CD14-positive monocyte (primary cell): ENCODE measurements around the gene AMOTL2. TPM values are rescaled to one million over a fixed set of nuclear protein-coding genes. Genes with fewer than 3 reads are reported as not detected.
A peak's percentile ranks its signal among the peaks of the same experiment; 100 is the strongest.

ENCODE experiments used
- DNase-seq, 3 donors: peaks; one replicate each; pipeline ENCODE4 v3.0.0-alpha.2; 2011 to 2022
- H2AFZ ChIP-seq: 2 replicates; pipeline ENCODE4 v1.6.0; 2012; ENCODE audit warnings: mild to moderate bottlenecking, low read depth, low read length, inconsistent platforms; ENCODE audit not compliant: insufficient read depth, poor library complexity, severe bottlenecking
- H3K27ac ChIP-seq, 2 donors: 1 replicate in 1 of 2; 2 replicates in 1 of 2; pipeline ENCODE4 v1.5.1; 2012 to 2013; ENCODE audit warnings: low read length in 2 of 2, control low read depth in 1 of 2, inconsistent platforms in 1 of 2, low read depth in 1 of 2, mild to moderate bottlenecking in 1 of 2
- H3K27me3 ChIP-seq, 2 donors: one replicate each; pipeline versions ENCODE4 v1.6.0 to v1.6.1; 2011 to 2013; ENCODE audit warnings: low read length in 2 of 2; ENCODE audit not compliant: control insufficient read depth in 2 of 2, insufficient read depth in 2 of 2
- H3K36me3 ChIP-seq, 2 donors: replicated peaks in 1 of 2; 1 replicate in 1 of 2; 2 replicates in 1 of 2; pipeline versions ENCODE4 v1.5.1 to v1.6.1; 2012 to 2013; ENCODE audit warnings: low read length in 2 of 2, control low read depth in 1 of 2, inconsistent platforms in 1 of 2, mild to moderate bottlenecking in 1 of 2; ENCODE audit not compliant: insufficient read depth in 2 of 2, control insufficient read depth in 1 of 2
- H3K4me1 ChIP-seq, 2 donors: 1 replicate in 1 of 2; 2 replicates in 1 of 2; pipeline versions ENCODE4 v1.5.1 to v1.6.1; 2012 to 2013; ENCODE audit warnings: low read length in 2 of 2, control low read depth in 1 of 2, inconsistent platforms in 1 of 2, mild to moderate bottlenecking in 1 of 2, moderate library complexity in 1 of 2; ENCODE audit not compliant: insufficient read depth in 2 of 2, control insufficient read depth in 1 of 2
- H3K4me2 ChIP-seq: replicated peaks from 2 replicates; pipeline ENCODE3; 2012; ENCODE audit warnings: low read length, moderate library complexity, mild to moderate bottlenecking; ENCODE audit not compliant: poor library complexity, severe bottlenecking; ENCODE audit errors: extremely low read depth
- H3K4me3 ChIP-seq, 3 experiments: fragments of 200-600 bp in 1 of 3; sonication (generic) in 1 of 3; replicated peaks in 1 of 3; 1 replicate in 2 of 3; 2 replicates in 1 of 3; pipeline ENCODE4 v1.5.1; 2011 to 2013; ENCODE audit warnings: low read length in 3 of 3, mild to moderate bottlenecking in 3 of 3, control low read depth in 2 of 3, low read depth in 2 of 3, inconsistent platforms in 1 of 3, moderate library complexity in 1 of 3
- H3K79me2 ChIP-seq: 2 replicates; pipeline ENCODE4 v1.6.0; 2012; ENCODE audit warnings: mild to moderate bottlenecking, control low read depth, inconsistent platforms, low read length, moderate library complexity; ENCODE audit not compliant: insufficient read depth
- H3K9ac ChIP-seq: 2 replicates; pipeline ENCODE4 v1.6.0; 2017; ENCODE audit warnings: low read length, mild to moderate bottlenecking; ENCODE audit not compliant: insufficient read depth, poor library complexity, severe bottlenecking
- H3K9me3 ChIP-seq, 2 donors: replicated peaks in 1 of 2; 1 replicate in 1 of 2; 2 replicates in 1 of 2; pipeline versions ENCODE4 v1.5.1 to v1.6.1; 2012 to 2013; ENCODE audit warnings: low read length in 2 of 2, control low read depth in 1 of 2; ENCODE audit not compliant: control insufficient read depth in 1 of 2, insufficient read depth in 1 of 2
- H4K20me1 ChIP-seq: 2 replicates; pipeline ENCODE4 v1.6.0; 2012; ENCODE audit warnings: mild to moderate bottlenecking, low read length, control low read depth, moderate library complexity; ENCODE audit not compliant: insufficient read depth
- H3K27ac Mint-ChIP-seq, 7 donors: one replicate each; pipeline ENCODE4 v1.8.0; 2020; ENCODE audit warnings: mild to moderate bottlenecking in 7 of 7, mixed read lengths in 7 of 7, moderate library complexity in 6 of 7, inconsistent platforms in 2 of 7
- H3K27me3 Mint-ChIP-seq, 3 donors: one replicate each; pipeline ENCODE4 v1.8.0; 2021 to 2022; ENCODE audit warnings: low read depth in 3 of 3, mild to moderate bottlenecking in 3 of 3, mixed read lengths in 3 of 3, moderate library complexity in 3 of 3, inconsistent platforms in 1 of 3
- H3K36me3 Mint-ChIP-seq, 2 donors: one replicate each; pipeline ENCODE4 v1.8.0; 2020; ENCODE audit warnings: mixed read lengths in 2 of 2, inconsistent platforms in 1 of 2, mild to moderate bottlenecking in 1 of 2
- H3K4me1 Mint-ChIP-seq: one replicate; pipeline ENCODE4 v1.8.0; 2020; ENCODE audit warnings: mild to moderate bottlenecking, mixed read lengths
- H3K4me3 Mint-ChIP-seq, 2 donors: one replicate each; pipeline ENCODE4 v1.8.0; 2020; ENCODE audit warnings: mild to moderate bottlenecking in 2 of 2, mixed read lengths in 2 of 2, moderate library complexity in 1 of 2
- H3K9me3 Mint-ChIP-seq, 7 donors: one replicate each; pipeline ENCODE4 v1.8.0; 2020 to 2022; ENCODE audit warnings: mixed read lengths in 7 of 7, mild to moderate bottlenecking in 6 of 7, moderate library complexity in 6 of 7, inconsistent platforms in 2 of 7
- CTCF ChIP-seq: fragments of 200-600 bp; IDR thresholded peaks from one replicate; pipeline ENCODE4 v1.8.0; 2022; ENCODE audit warnings: antibody characterized with exemption, mild to moderate bottlenecking
- WGBS: methylation state at CpG from one replicate; pipeline ENCODE4 v1.1.5; 2013; ENCODE audit warnings: missing lambda C conversion rate; ENCODE audit not compliant: insufficient coverage; 5-methylcytosine and 5-hydroxymethylcytosine counted together
- intact Hi-C, 2 donors: fragments of 100-400 bp; cut with micrococcal nuclease; formaldehyde crosslinking; loops; one replicate each; pipeline versions ENCODE4 v1.15.0 to v1.15.1; 2023
- polyA plus RNA-seq, 3 donors: library from polyadenylated mRNA; depleted of rRNA in 1 of 3; unstranded in 2 of 3; stranded (reverse) in 1 of 3; fragments of 300-500 nt in 2 of 3; fragments of >200 nt in 1 of 3; fragmentation: Illumina TruSeq in 2 of 3; gene quantifications; 1 replicate in 2 of 3; 2 replicates in 1 of 3; pipeline ENCODE4 v1.2.3, GENCODE V29; 2012 to 2021

The AMOTL2 gene
- polyA plus RNA-seq, 3 donors: 0.01 TPM; not detected in 2

DNA sequence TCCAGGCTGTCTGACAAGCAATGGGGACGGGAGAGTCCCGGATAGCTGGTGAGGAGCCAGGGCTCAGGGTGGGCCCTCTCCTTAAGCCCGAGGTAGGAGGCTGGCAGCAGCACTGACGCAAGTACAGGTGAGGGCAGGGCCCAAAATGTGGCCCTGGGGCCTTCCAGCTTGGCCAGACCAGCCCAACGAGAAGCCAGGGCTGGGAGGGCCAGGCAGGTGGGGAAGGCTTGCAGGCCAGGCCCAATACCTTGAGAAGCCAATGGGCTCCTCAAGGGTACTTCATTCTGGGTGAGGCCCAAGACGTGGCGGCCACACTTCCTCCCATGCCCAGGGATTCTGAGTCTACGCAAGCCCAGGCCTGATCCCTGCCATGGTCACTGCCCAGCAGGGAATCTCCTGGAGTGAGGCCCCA, 37.2 kb downstream of the AMOTL2 start:
- no peaks in the 10 kb centered on the region for H3K27me3 ChIP-seq
- no peak for TF ChIP-seq CTCF
- no peak overlapping the region for H3K4me3 Mint-ChIP-seq
- H3K9ac ChIP-seq: no peak overlapping the region
- no peak overlapping the region for H2AFZ ChIP-seq
- no peak overlapping the region for H3K4me3 ChIP-seq
- no peaks in the 10 kb centered on the region for H3K36me3 Mint-ChIP-seq
- no peaks in the 10 kb centered on the region for H3K4me1 Mint-ChIP-seq
- WGBS: 97% methylated on average over 8 of the region's 8 CpGs
- H3K27ac ChIP-seq: no peak overlapping the region
- intact Hi-C loops: loop anchor here in 1 of 2 donors (10.0 kb wide), 1 partner anchor 118 kb away; no protein-coding TSS in a partner anchor
- no peaks in the 10 kb centered on the region for H3K9me3 Mint-ChIP-seq
- no peaks in the 10 kb centered on the region for H3K9me3 ChIP-seq
- DNase-seq: no peak
- no peaks in the 10 kb centered on the region for H4K20me1 ChIP-seq
- no peak overlapping the region for H3K4me2 ChIP-seq
- H3K79me2 ChIP-seq: no peaks in the 10 kb centered on the region
- H3K36me3 ChIP-seq: no peaks in the 10 kb centered on the region
- peaks cover 1 to 6% (median 6%) of the 10 kb centered on the region in 3 donors for H3K27me3 Mint-ChIP-seq
- no peak overlapping the region for H3K27ac Mint-ChIP-seq
- H3K4me1 ChIP-seq: no peaks in the 10 kb centered on the region

DNA sequence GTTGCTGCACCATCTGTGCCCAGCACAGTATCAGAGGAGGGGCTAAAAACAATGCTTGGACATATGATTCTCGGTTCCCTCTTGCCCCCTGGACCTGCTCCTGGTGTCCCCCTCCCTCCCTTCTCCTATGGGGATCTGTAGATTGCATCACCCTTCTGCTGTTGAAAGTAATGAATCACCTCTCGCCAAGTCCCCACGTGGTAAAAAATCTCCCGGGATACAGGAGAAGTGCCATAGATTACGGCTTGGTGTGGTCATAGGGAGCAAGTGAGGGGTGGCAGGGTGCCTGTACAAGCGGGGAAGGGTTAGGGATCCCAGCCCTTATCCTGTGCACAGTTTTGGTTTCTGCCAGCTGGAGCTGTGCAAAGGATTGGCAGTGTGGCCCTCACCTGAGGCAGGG, 37.7 kb downstream of the AMOTL2 start:
- H3K4me1 ChIP-seq: no peaks in the 10 kb centered on the region
- no peaks in the 10 kb centered on the region for H3K36me3 ChIP-seq
- no peak for TF ChIP-seq CTCF
- no peak overlapping the region for H3K27ac ChIP-seq
- H3K27me3 ChIP-seq: no peaks in the 10 kb centered on the region
- no peak for DNase-seq
- no peak overlapping the region for H3K4me2 ChIP-seq
- Mint-ChIP-seq H3K36me3 (no peaks in the 10 kb centered on the region), H3K27ac (peak overlapping the region in 1 of 7 donors; percentile 4), H3K4me3 (no peak overlapping the region), H3K9me3 (no peaks in the 10 kb centered on the region), H3K27me3 (peaks cover 1 to 6% (median 6%) of the 10 kb centered on the region in 3 donors), H3K4me1 (no peaks in the 10 kb centered on the region)
- no peaks in the 10 kb centered on the region for H4K20me1 ChIP-seq
- 59% methylated on average over 3 of the region's 6 CpGs for WGBS
- no peaks in the 10 kb centered on the region for H3K79me2 ChIP-seq
- no peak overlapping the region for H2AFZ ChIP-seq
- no peak overlapping the region for H3K4me3 ChIP-seq
- no peak overlapping the region for H3K9ac ChIP-seq
- H3K9me3 ChIP-seq: no peaks in the 10 kb centered on the region
- intact Hi-C loops: loop anchor here in 1 of 2 donors (10.0 kb wide), 1 partner anchor 118 kb away; no protein-coding TSS in a partner anchor
